WI38 (cell line): ENCODE results near the gene MUC4.
"Not testable (repeated sequence)": the region's sequence is repeated elsewhere in the genome, so short reads cannot be mapped to it uniquely, and the experiment has no call there.

ENCODE experiments used
- H3K4me3 ChIP-seq: 2 replicates; pipeline ENCODE4 v1.5.1; 2011; ENCODE audit warnings: low read depth, mild to moderate bottlenecking, control low read depth, low read length
- CTCF ChIP-seq: IDR thresholded peaks from 2 replicates; pipeline ENCODE4 v1.5.1; 2012; ENCODE audit warnings: low read depth, mild to moderate bottlenecking, control low read depth, low read length

MUC4 gene

GRCh38 chr3:195809291-195809785 is 2.4 kb downstream of the MUC4 start:
- H3K4me3 ChIP-seq, result no peak overlapping the region
- TF ChIP-seq CTCF, result no peak

- no peak for TF ChIP-seq CTCF
- H3K4me3 ChIP-seq, result no peak overlapping the region
Observed at GRCh38 chr3:195808741-195809290, 2.9 kb downstream of the MUC4 start.

GRCh38 chr3:195807681-195808121 is 4.0 kb downstream of the MUC4 start:
- H3K4me3 ChIP-seq, result no peak overlapping the region
- TF ChIP-seq CTCF, result no peak

GRCh38 chr3:195806916-195807231 is 4.9 kb downstream of the MUC4 start:
- no peak overlapping the region for H3K4me3 ChIP-seq
- TF ChIP-seq CTCF, result no peak

GRCh38 chr3:195806211-195806915 is 5.4 kb downstream of the MUC4 start:
- H3K4me3 ChIP-seq, result no peak overlapping the region
- TF ChIP-seq CTCF, result no peak

GRCh38 chr3:195805588-195805987 is 6.1 kb downstream of the MUC4 start:
- H3K4me3 ChIP-seq, result not testable (repeated sequence)

- no peak for TF ChIP-seq CTCF
- no peak overlapping the region for H3K4me3 ChIP-seq
Observed at GRCh38 chr3:195805181-195805580, 6.5 kb downstream of the MUC4 start.
